Mucosa of gallbladder (tissue), 1 donor: ENCODE data around the gene CHURC1. TPM values are rescaled to one million over a fixed set of nuclear protein-coding genes. Genes with fewer than 3 reads are reported as not detected.

ENCODE experiments used
- DNase-seq: peaks from one replicate; pipeline ENCODE4 v3.0.0-alpha.2; 2020; ENCODE audit warnings: low spot score
- total RNA-seq: library from RNA; stranded (reverse); gene quantifications from one replicate; pipeline ENCODE4 v1.2.1, GENCODE V29; 2021
- donor health status: DM: no; HTN: no; CAD: no.

Gene CHURC1
- total RNA-seq, 1 donor from 2014 or later = 58.7 TPM

GRCh38 chr14:64956697-64957406 lies 42.6 kb downstream of the CHURC1 start:
- DNase-seq = no peak

DNA sequence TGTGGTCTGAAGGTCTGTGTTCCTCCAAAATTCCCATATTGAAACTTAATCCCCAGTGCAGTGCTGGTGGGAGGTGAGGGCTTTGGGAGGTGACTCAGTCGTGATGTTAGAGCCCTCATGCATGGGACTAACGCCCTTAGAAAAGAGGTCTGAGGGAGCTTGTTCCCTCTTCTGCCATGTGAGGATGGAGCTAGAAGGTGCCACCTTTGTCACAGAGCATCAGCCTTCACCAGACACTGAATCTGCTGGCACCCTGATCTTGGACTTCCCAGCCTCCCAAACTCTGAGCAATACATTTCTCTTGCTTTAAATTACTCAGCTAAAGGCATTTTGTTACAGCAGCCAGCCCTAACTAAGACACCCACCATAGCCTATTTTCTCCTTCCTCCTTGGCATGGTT lies 43.9 kb downstream of the CHURC1 start:
- DNase-seq = no peak

DNA sequence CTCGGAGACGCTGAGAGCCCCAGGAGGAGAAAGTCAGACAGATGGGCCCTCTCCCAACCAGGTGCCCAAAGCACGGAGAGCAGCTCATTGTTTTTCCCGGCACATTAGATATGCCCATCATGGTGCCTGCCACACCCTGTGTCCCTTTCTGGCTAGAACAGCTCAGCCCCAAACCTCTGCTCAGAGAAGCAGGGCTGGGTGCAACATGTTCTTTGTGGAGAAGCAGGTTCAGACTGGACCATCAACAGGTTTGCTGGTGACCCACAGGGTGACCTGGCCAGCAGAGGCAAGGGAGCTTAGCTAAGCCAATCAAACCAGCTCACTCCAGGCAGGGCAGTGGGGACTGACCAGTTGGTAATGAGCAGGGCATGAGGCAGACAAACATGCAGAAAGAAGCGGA lies 44.5 kb downstream of the CHURC1 start:
- DNase-seq = no peak

- DNase-seq = no peak
Observed at GRCh38 chr14:64960762-64961276, 46.6 kb downstream of the CHURC1 start.

DNA sequence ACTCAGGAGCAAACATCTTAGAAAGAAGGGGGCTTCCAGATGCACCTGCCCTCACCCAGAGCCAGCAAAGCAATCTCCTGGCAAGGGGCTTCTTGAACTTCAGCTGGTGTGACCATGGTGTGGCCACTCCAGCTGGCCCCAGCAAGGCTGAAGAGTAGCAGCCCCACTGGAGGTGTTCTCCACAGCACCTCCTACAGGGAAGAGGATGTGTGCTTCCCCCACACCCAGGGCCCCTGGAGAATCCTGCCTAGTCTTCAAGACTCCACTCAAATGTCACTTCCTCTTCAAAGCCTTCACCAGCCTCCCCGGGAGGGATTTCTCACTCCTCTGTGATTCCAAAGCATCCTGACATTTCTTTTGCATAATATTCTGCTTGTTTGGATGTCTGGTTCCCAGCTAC lies 49.4 kb downstream of the CHURC1 start:
- DNase-seq = no peak

- DNase-seq = no peak
Observed at GRCh38 chr14:64965356-64966000, 51.2 kb downstream of the CHURC1 start.

DNA sequence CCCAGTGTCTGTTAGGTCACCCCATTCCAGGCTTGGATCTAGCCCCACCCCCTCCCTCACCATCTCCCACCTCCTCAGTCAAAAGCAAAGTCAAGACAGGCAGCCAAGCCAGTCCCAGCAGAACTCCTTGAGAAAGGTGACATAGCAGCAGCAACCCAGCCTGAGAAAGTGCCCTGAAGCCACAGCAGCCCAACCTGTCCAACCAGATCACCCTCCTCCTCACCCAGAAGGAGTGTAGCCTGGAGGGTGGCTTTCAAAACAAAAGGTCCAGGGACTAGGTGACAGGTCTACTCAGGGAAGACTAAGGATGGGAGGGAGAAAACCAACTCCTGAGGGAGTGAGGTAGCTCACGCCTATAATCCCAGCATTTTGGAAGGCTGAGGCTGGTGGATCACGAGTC lies 52.7 kb downstream of the CHURC1 start:
- DNase-seq = no peak

- DNase-seq = no peak
Observed at GRCh38 chr14:64968167-64968566, 53.9 kb downstream of the CHURC1 start.

DNA sequence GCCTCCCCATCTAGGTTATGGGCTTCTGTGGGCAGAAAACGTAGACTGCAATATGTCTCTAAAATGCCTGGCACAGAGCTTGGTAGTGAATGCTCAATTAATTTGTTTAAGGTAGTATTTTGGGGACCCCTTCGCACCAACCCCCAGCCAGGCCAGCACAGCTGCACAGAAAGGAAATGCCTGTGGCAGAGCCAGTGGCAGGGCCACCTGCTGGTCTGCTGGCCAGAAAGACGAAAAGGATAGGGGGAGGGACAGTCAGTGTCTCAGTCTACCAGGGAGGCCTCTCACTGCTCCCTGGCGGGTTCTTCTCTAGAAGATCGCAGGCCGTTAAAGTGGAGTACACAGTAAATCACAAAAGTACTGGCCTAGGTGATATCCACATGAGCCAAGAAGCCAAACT lies 54.4 kb downstream of the CHURC1 start:
- no peak for DNase-seq

GRCh38 chr14:64970041-64970440 lies 55.8 kb downstream of the CHURC1 start:
- DNase-seq = no peak

DNA sequence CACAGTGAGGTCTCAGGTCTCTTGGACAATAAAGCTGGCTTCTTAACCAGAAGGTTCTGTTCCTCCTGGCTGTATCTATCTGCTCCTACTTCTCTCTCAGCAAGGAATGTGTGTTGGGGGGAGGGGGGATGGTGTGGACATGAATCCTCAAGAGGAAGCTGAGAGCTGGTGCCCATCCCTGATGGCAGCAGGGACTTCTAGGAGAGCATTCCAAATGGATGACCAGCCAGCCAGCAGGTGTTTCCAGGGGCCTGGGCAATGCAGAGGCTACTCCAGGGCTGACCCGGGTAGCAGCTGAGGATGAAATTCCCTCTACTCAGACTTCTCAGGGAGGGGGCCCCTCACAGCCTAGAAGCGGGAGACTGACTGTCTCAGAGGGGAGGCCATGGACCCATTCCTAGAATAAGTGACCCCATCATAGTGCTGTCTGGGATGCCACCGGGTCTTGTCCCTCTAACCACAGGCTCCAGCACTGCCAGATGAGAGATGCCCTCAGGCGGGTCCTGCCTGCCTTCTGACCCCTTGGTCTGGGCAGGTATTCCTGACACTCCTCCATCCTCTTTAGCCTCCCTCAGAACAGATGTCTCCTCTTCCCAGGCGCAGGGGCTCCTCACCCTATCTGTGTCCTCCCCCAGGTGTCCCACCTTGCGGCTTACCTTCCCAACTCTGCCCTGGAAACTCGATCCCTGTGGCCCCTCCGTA lies 56.7 kb downstream of the CHURC1 start:
- DNase-seq = no peak

- no peak for DNase-seq
Observed at GRCh38 chr14:64971491-64971942, 57.3 kb downstream of the CHURC1 start.

DNA sequence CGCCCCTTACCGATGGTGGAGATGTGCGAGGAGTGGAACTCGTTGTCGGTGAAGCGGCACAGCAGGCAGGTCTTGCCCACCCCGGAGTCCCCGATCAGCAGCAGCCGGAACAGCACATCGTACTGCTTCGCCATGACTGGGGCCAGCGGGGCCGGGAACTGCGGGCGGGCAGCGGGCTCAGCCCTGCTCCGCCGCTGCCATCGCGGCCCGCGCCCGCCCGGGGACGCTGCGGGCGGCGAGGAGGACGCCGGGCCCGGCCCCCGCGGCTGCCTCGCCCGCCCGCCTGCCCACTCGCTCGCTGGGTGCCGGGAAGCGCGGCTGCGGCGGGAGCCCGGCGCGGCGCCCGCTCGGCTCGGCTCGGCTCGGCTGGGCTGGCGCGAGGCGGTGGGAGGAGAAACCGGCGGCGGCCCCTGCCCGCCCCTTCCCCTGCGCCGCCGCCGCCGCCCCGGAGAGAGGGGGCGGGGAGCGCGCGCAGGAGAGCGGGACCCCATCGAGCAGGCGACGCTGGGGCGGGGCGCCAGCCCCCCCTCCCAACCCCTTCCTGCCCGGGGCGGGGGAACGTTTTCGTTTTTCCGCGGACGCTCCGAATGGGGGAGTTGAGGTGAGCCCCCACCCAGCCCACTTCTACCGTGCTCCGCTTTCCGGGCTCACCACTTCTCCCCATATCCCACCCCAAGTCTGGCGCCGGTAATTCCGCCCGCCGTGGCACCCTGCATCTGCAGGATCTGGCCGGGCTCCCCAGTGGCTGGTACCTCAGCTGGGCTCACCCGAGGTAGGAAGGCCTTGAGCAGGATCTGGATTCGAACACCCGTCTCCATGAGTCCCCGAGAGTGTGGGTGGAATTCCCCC lies 57.9 kb downstream of the CHURC1 start, which contains the start of gene RAB15:
Gene RAB15, minus strand, starts transcription at position 394 of the 849 bp plus-strand sequence. Its CDS starts 260 bp downstream, at position 134.
- DNase-seq = no peak

GRCh38 chr14:64973026-64973442 lies 58.8 kb downstream of the CHURC1 start:
- DNase-seq = no peak

DNA sequence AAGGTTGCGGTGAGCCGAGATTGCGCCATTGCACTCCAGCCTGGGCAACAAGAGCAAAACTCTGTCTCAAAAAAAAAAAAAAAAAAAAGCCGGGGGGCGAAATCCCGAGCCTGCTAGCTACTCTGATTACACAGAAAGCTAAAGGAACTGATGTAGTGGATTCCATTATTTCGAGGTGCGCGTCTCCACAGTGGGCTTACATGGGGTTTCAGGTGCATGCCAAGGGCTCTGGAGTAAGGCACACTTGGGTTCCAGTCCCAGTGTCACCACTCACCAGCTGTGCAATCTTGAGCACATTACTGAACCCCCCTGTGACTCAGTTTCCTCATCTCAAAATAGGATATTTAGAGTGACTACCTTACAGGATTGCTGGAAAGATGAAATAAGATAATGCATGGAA lies 59.6 kb downstream of the CHURC1 start:
- DNase-seq = no peak

DNA sequence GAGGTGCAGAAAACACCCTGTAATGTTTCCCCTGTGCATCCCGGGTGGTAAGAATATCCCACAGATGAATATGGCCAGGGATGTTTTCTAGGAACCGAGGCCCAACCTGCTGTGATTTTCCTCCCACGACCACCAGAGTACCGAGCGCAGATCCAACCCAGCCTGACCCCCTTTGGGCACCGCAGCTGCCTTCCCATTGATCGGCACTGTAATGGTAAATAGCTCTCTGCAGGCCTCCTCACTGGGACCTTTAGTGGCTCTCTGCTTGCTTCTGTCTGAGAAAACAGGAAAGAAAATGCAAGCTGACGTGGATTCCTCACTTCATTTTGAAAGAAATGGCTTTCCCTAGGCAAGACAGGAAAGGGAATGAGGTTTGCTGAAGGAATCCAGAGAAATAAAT lies 60.3 kb downstream of the CHURC1 start:
- no peak for DNase-seq

GRCh38 chr14:64979336-64980074 lies 65.2 kb downstream of the CHURC1 start:
- DNase-seq = no peak

GRCh38 chr14:64983439-64984310 lies 69.4 kb downstream of the CHURC1 start:
- DNase-seq = no peak
